Measurements from ENCODE around the gene TBRG4. TPM values are rescaled to one million over a fixed set of nuclear protein-coding genes. Genes with fewer than 3 reads are reported as not detected.
A peak's percentile ranks its signal among the peaks of the same experiment; 100 is the strongest.

Gene TBRG4
- total RNA-seq, 1 experiment from 2014 or later = 127 TPM

GRCh38 chr7:45147858-45148652 lies 36.6 kb upstream of the TBRG4 start:
- H2AK5ac ChIP-seq (ENCODE audit: insufficient read length, low read length) = no peak overlapping the region
- no peaks in the 10 kb centered on the region for H4K20me1 ChIP-seq (ENCODE audit: control insufficient read depth, insufficient read depth, insufficient read length)
- H4K5ac ChIP-seq (ENCODE audit: insufficient read length, low read depth, low read length) = no peak overlapping the region
- H3K4ac ChIP-seq (ENCODE audit: low read depth, low read length) = no peak overlapping the region
- no peaks in the 10 kb centered on the region for H3K79me2 ChIP-seq (ENCODE audit: insufficient read depth, low read length)
- Mint-ChIP-seq H3K27me3 (ENCODE audit: low read depth) (peaks cover 13% of the 10 kb centered on the region), H3K27ac (no peak overlapping the region), H3K9me3 (no peaks in the 10 kb centered on the region), H3K4me1 (peaks cover 0 to 5% of the 10 kb centered on the region in 2 experiments; a peak in 2 of 4 replicates), H3K36me3 (ENCODE audit: insufficient read depth in 1 of 3, low read depth in 3 of 3) (no peaks in the 10 kb centered on the region), H3K4me3 (no peak overlapping the region)
- H3K14ac ChIP-seq (ENCODE audit: insufficient read depth, low read length) = no peak overlapping the region
- H3K23me2 ChIP-seq (ENCODE audit: insufficient read length, low read depth, low read length, poor library complexity, severe bottlenecking) = no peaks in the 10 kb centered on the region
- WGBS (ENCODE audit: extremely low coverage, insufficient read length, low lambda C conversion rate) = no CpG with 5 or more reads among the region's 32 CpGs
- H3K18ac ChIP-seq (ENCODE audit: insufficient read length, low read depth, low read length) = no peak overlapping the region
- H4K91ac ChIP-seq (ENCODE audit: insufficient read length, low read depth, low read length) = no peak overlapping the region
- no peak overlapping the region for H2BK5ac ChIP-seq (ENCODE audit: insufficient read length, low read length)
- H2BK12ac ChIP-seq (ENCODE audit: insufficient read length, low read depth, low read length) = no peak overlapping the region
- no peaks in the 10 kb centered on the region for H3K27me3 ChIP-seq (ENCODE audit: insufficient read depth, low read length)
- H3K4me1 ChIP-seq (ENCODE audit: insufficient read depth, low read length) = peaks cover 2% of the 10 kb centered on the region; the same call in 1 of the 2 replicates
- H2BK15ac ChIP-seq (ENCODE audit: low read depth, low read length) = no peak overlapping the region
- H2AFZ ChIP-seq (ENCODE audit: low read length) = no peak overlapping the region
- no peak for TF ChIP-seq CTCF (conservative IDR thresholded peaks at IDR 0.05)
- DNase-seq = peak; percentile 29
- H3K56ac ChIP-seq (ENCODE audit: insufficient read length, low read depth, low read length) = no peak overlapping the region
- H2BK120ac ChIP-seq (ENCODE audit: low read depth, low read length, poor library complexity, severe bottlenecking) = no peak overlapping the region
- H3K23ac ChIP-seq (ENCODE audit: insufficient read length, low read depth, low read length) = no peak overlapping the region
- H3K79me1 ChIP-seq (ENCODE audit: insufficient read depth, low read depth, low read length, poor library complexity, severe bottlenecking) = no peaks in the 10 kb centered on the region
- H3T11ph ChIP-seq (ENCODE audit: low read length) = no peak overlapping the region
- H3K4me2 ChIP-seq (ENCODE audit: insufficient read depth, insufficient read length, low read length) = no peak overlapping the region
- H2BK20ac ChIP-seq (ENCODE audit: low read depth, low read length, poor library complexity, severe bottlenecking) = no peak overlapping the region
- no peak overlapping the region for H4K8ac ChIP-seq (replicated peaks; ENCODE audit: insufficient read length, low read depth, low read length)
- no peak overlapping the region for H3K9ac ChIP-seq (ENCODE audit: extremely low read depth, insufficient read length, low read length)
- H3K27ac ChIP-seq (ENCODE audit: insufficient read length, low read depth, low read length) = no peak overlapping the region
- no peaks in the 10 kb centered on the region for H3K9me3 ChIP-seq (ENCODE audit: control insufficient read depth, low read depth, low read length)

Measured in H9 (cell line).